BJ (cell line): ENCODE results near the gene PABPN1L. TPM values are rescaled to one million over a fixed set of nuclear protein-coding genes. Genes with fewer than 3 reads are reported as not detected.

Source experiments
- CTCF ChIA-PET: fragments of 350-600 bp; formaldehyde crosslinking; extraction: SDS; loops from one replicate; lab custom pipeline; 2021; ENCODE audit warnings: antibody characterized with exemption, inconsistent platforms; lab: Yijun Ruan, JAX
- POLR2A ChIA-PET: fragments of 300-600 bp; sonication (Branson Sonifier 250); formaldehyde crosslinking; extraction: SDS; loops from one replicate; lab custom pipeline; 2021; ENCODE audit warnings: antibody characterized with exemption; lab: Charles Lee
- DNase-seq: peaks from one replicate; pipeline ENCODE4 v3.0.0-alpha.2; 2011; ENCODE audit warnings: low read depth
- H3K27me3 ChIP-seq: 2 replicates; pipeline ENCODE4 v1.6.0; 2011; ENCODE audit warnings: low read length; ENCODE audit not compliant: control insufficient read depth, insufficient read depth
- H3K36me3 ChIP-seq: 2 replicates; pipeline ENCODE4 v1.5.1; 2011; ENCODE audit warnings: low read length; ENCODE audit not compliant: control insufficient read depth, insufficient read depth
- H3K4me3 ChIP-seq: 2 replicates; pipeline ENCODE4 v1.5.1; 2011; ENCODE audit warnings: low read depth, mild to moderate bottlenecking, control low read depth, low read length
- polyA plus RNA-seq: library from polyadenylated mRNA; depleted of rRNA; stranded (reverse); fragments of >200 nt; gene quantifications from 2 replicates; pipeline ENCODE4 v1.2.3, GENCODE V29; 2011
- TF ChIP-seq, protein P1 (sequence below): IDR thresholded peaks from 2 replicates; pipeline ENCODE4 v1.5.1; 2011; ENCODE audit warnings: low read depth, mild to moderate bottlenecking, control low read depth, inconsistent platforms, low read length, moderate library complexity; ENCODE audit not compliant: insufficient read depth

The PABPN1L gene
- polyA plus RNA-seq, 1 experiment = not detected

DNA sequence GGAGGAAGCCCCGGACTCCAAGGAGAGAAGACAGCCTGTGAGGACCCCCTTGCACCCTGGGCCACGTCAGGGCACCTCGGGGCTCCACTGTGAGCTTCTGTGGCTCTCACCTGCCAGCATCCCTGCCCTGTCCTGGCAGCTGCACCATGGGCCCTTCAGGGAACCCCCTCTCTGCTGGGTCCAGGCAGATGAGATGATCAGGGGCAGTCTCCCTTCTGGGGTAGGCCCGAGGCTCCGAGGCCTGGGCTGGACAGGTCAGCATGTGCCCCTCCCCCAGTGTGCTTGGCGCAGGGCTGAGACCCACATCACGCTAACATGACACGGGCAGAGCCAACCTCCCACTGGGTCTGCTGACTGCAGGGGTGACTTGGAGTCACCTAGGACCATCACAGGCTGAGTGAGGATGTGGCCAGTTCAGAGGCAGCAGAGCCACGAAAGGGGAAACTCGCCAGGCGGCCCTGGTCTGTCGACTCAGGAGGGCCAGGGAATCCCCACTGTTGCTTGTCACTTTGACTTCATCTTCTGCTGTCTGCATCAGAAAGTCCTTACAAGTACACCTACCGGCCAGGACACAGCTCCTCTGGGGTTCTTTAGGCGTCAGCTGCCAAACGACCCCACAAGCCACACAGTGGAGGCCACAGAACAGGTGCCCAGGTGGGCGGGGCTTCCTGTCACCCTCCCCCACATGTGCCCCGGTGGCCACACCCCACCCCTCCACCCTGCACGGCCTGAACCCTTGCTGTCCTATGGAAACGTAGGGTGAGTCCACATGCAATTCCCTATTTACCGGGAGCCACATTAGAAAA lies 12.0 kb downstream of the PABPN1L start:
- CTCF ChIA-PET = interaction anchor here (1.4 kb wide), 1 partner anchor 312 kb away, joined by 4 read pairs; no protein-coding TSS in a partner anchor
- H3K4me3 ChIP-seq = no peak overlapping the region
- POLR2A ChIA-PET = no interaction called here
- no peaks in the 10 kb centered on the region for H3K27me3 ChIP-seq
- DNase-seq = no peak
- TF ChIP-seq, protein P1, sequence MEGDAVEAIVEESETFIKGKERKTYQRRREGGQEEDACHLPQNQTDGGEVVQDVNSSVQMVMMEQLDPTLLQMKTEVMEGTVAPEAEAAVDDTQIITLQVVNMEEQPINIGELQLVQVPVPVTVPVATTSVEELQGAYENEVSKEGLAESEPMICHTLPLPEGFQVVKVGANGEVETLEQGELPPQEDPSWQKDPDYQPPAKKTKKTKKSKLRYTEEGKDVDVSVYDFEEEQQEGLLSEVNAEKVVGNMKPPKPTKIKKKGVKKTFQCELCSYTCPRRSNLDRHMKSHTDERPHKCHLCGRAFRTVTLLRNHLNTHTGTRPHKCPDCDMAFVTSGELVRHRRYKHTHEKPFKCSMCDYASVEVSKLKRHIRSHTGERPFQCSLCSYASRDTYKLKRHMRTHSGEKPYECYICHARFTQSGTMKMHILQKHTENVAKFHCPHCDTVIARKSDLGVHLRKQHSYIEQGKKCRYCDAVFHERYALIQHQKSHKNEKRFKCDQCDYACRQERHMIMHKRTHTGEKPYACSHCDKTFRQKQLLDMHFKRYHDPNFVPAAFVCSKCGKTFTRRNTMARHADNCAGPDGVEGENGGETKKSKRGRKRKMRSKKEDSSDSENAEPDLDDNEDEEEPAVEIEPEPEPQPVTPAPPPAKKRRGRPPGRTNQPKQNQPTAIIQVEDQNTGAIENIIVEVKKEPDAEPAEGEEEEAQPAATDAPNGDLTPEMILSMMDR = no peak
- H3K36me3 ChIP-seq = peaks cover 5% of the 10 kb centered on the region

DNA sequence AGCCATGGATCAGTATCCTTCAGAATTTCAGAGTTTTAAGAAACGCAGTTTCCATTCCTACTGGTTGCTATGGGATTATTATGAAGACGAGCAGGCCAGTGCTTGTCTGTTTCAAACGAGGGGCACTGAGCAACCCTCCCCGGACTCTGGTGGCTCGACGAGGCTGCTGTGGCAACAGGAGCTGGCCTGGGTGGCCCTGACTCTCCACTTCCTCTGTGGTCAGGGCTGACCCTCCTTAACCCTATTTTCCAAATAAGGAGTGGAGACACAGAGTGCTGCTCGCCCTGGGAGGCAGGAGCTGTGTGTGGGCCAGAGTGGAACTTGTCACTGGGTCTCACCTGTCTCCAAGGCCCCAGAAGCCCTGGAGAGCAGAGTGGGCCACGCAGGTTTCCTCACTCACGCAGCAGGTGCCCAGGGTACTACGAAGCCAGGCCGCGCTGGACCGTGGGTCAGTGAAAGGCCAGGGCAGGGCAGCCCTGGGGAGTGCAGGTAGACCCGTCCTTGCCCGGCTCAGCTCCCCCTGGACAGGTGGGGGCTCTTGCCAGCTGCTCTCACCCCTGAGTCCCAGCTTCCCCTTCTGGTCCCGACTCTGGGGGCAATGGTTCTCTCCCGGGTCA lies 13.0 kb downstream of the PABPN1L start:
- TF ChIP-seq, protein P1 = no peak
- H3K36me3 ChIP-seq = peaks cover 5% of the 10 kb centered on the region
- no peak for DNase-seq
- H3K27me3 ChIP-seq = no peaks in the 10 kb centered on the region
- no peak overlapping the region for H3K4me3 ChIP-seq
- ChIA-PET CTCF (interaction anchor here (1.4 kb wide), 1 partner anchor 313 kb away, joined by 4 read pairs; no protein-coding TSS in a partner anchor), POLR2A (interaction anchor here (0.6 kb wide), 1 partner anchor 1062 kb away, joined by 3 read pairs; no protein-coding TSS in a partner anchor)

DNA sequence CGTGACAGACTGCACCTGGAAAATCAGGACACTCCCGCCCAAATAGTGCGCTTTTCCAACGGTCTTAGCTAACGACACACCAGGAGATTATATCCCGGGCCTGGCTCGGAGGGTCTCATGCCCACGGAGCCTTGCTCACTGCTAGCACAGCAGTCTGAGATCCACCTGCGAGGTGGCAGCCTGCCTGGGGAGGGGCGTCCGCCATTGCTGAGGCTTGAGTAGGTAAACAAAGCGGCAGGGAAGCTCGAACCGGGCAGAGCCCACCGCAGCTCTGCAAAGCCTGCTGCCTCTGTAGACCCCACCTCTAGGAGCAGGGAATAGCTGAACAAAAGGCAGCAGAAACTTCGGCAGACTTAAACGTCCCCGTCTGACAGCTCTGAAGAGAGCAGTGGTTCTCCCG lies 14.8 kb downstream of the PABPN1L start:
- TF ChIP-seq, protein P1 = no peak
- ChIA-PET POLR2A (interaction anchor here (0.6 kb wide), 1 partner anchor 635 kb away, joined by 6 read pairs; no protein-coding TSS in a partner anchor), CTCF (interaction anchor here (0.7 to 1.2 kb wide), 4 partner anchors 8 to 136 kb away, joined by 3 to 4 read pairs (median 3); no protein-coding TSS in a partner anchor)
- Histone ChIP-seq H3K4me3 (no peak overlapping the region), H3K27me3 (no peaks in the 10 kb centered on the region), H3K36me3 (peaks cover 7% of the 10 kb centered on the region)
- DNase-seq = no peak

DNA sequence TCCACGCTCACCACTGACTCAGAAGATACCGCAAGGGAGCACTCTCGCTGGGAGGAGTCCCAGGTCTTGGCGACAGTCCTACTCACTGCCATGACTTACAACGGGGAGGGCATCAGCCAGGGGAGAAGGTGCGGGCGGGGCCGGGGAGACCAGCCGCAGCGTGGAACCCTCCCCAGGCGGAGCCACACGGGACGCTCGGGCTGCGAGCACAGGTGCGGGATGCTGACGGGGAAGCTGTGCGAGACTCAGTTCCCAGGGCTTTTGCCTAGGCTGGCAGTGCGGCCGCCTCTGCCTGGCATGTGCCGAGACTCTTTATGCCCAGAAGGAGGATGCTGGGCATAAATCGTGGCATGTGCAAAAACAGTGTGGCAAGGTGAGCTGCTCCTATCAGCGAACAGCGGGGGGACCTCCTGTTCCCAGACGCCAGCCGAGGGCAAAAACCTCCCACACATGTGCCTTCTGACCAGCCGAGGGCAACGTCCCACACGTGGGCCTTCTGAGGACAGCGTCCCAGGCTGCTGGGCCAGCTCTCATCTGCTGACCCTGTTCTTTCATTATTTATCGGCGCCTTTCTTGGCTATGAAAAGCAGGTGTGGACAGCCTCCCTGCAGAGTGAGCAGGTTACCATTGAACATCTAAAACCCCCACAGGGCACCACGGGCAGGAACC lies 15.8 kb downstream of the PABPN1L start:
- Histone ChIP-seq H3K27me3 (no peaks in the 10 kb centered on the region), H3K4me3 (no peak overlapping the region), H3K36me3 (peaks cover 7% of the 10 kb centered on the region)
- TF ChIP-seq, protein P1 = no peak
- CTCF ChIA-PET = interaction anchor here (1.2 kb wide), 1 partner anchor 135 kb away, joined by 3 read pairs; no protein-coding TSS in a partner anchor
- POLR2A ChIA-PET = interaction anchor here (0.6 kb wide), 1 partner anchor 636 kb away, joined by 6 read pairs; no protein-coding TSS in a partner anchor
- no peak for DNase-seq
